Small intestine (tissue), 7 donors: ENCODE measurements around the gene ZNF644. TPM values are rescaled to one million over a fixed set of nuclear protein-coding genes. Genes with fewer than 3 reads are reported as not detected.

ENCODE experiments used
- DNase-seq, 2 donors: peaks; one replicate each; pipeline versions ENCODE4 v3.0.0 to v3.0.0-alpha.2; 2013
- FAIRE-seq: peaks from 2 replicates; lab custom pipeline; 2012; peaks lifted over from hg19 to GRCh38; lab: Jason Lieb, UNC
- H3K27ac ChIP-seq, 3 donors: one replicate each; pipeline ENCODE4 v1.5.1; 2013; ENCODE audit warnings: low read length in 2 of 3, mild to moderate bottlenecking in 2 of 3, control low read depth in 1 of 3, inconsistent platforms in 1 of 3, low read depth in 1 of 3, moderate library complexity in 1 of 3
- H3K27me3 ChIP-seq, 3 donors: one replicate each; pipeline ENCODE4 v1.6.1; 2013; ENCODE audit warnings: low read length in 3 of 3, inconsistent platforms in 1 of 3; ENCODE audit not compliant: control insufficient read depth in 3 of 3, insufficient read depth in 3 of 3
- H3K36me3 ChIP-seq, 3 donors: one replicate each; pipeline ENCODE4 v1.6.1; 2013; ENCODE audit warnings: low read length in 3 of 3, inconsistent platforms in 1 of 3, low read depth in 1 of 3, mild to moderate bottlenecking in 1 of 3, moderate library complexity in 1 of 3; ENCODE audit not compliant: control insufficient read depth in 3 of 3, insufficient read depth in 2 of 3
- H3K4me1 ChIP-seq, 3 donors: one replicate each; pipeline ENCODE4 v1.6.1; 2013; ENCODE audit warnings: low read length in 2 of 3, inconsistent platforms in 1 of 3, low read depth in 1 of 3, mild to moderate bottlenecking in 1 of 3, moderate library complexity in 1 of 3; ENCODE audit not compliant: control insufficient read depth in 3 of 3, insufficient read depth in 2 of 3
- H3K4me3 ChIP-seq, 3 donors: one replicate each; pipeline ENCODE4 v1.5.1; 2013; ENCODE audit warnings: low read length in 3 of 3, control low read depth in 1 of 3, inconsistent platforms in 1 of 3, low read depth in 1 of 3, mild to moderate bottlenecking in 1 of 3, moderate library complexity in 1 of 3
- H3K9me3 ChIP-seq, 2 donors: one replicate each; pipeline ENCODE4 v1.6.1; 2013; ENCODE audit warnings: low read depth in 1 of 2, low read length in 1 of 2; ENCODE audit not compliant: control insufficient read depth in 2 of 2, insufficient read depth in 1 of 2
- WGBS, 3 donors: extraction: QIAGEN DNeasy Blood & Tissue Kit; methylation state at CpG; one replicate each; pipeline ENCODE4 v1.1.7; 2013; 5-methylcytosine and 5-hydroxymethylcytosine counted together
- polyA plus RNA-seq, 4 donors: library from polyadenylated mRNA; stranded (reverse) in 3 of 4; unstranded in 1 of 4; fragments of 200-250 nt in 3 of 4; fragments of 120-200 nt in 1 of 4; gene quantifications; one replicate each; pipeline versions ENCODE4 v1.2.1 to v1.2.3, GENCODE V29; 2013
- donor health status: healthy with polysubstance abuse.
- donor health status: control.
- donor health status: control.
- donor health status: Bipolar disorder and iron deficiency.
- donor health status: healthy.

ZNF644 gene
- polyA plus RNA-seq, 4 donors: 14.1 to 39.3 (median 17.0) TPM

- peaks cover 0 to 4% (median 0%) of the 10 kb centered on the region in 3 donors for H3K36me3 ChIP-seq
- DNase-seq (no peak), FAIRE-seq (no peak)
- H3K27ac ChIP-seq: no peak overlapping the region
- H3K27me3 ChIP-seq: no peaks in the 10 kb centered on the region
- no peaks in the 10 kb centered on the region for H3K4me1 ChIP-seq
- WGBS, 3 donors: 85 to 98% (median 89%) methylated on average over 1 of the region's 1 CpG
- H3K4me3 ChIP-seq: no peak overlapping the region
- H3K9me3 ChIP-seq: peaks cover 0 to 4% of the 10 kb centered on the region in 2 donors
These were observed 51.6 kb downstream of the ZNF644 start for GRCh38 chr1:90970208-90970607.

- peaks cover 0 to 4% (median 0%) of the 10 kb centered on the region in 3 donors for H3K36me3 ChIP-seq
- no peak overlapping the region for H3K4me3 ChIP-seq
- no peaks in the 10 kb centered on the region for H3K27me3 ChIP-seq
- WGBS, 3 donors: 91 to 99% (median 94%) methylated on average over 3 of the region's 3 CpGs
- no peak for FAIRE-seq
- DNase-seq: no peak
- no peaks in the 10 kb centered on the region for H3K4me1 ChIP-seq
- peaks cover 0 to 4% of the 10 kb centered on the region in 2 donors for H3K9me3 ChIP-seq
- no peak overlapping the region for H3K27ac ChIP-seq
These were observed 52.6 kb downstream of the ZNF644 start for GRCh38 chr1:90969241-90969640.

- WGBS, 3 donors: 44 to 67% (median 59%) methylated on average over 1 of the region's 1 CpG
- Histone ChIP-seq H3K27me3 (no peaks in the 10 kb centered on the region), H3K9me3 (no peaks in the 10 kb centered on the region), H3K36me3 (no peaks in the 10 kb centered on the region), H3K27ac (no peak overlapping the region), H3K4me3 (no peak overlapping the region), H3K4me1 (peaks cover 0 to 2% (median 0%) of the 10 kb centered on the region in 3 donors)
- DNase-seq: peak; percentile 48 to 49
- FAIRE-seq: peak; percentile 89
These were observed 57.3 kb downstream of the ZNF644 start for GRCh38 chr1:90964444-90965035.

- Histone ChIP-seq H3K36me3 (no peaks in the 10 kb centered on the region), H3K9me3 (no peaks in the 10 kb centered on the region), H3K27me3 (no peaks in the 10 kb centered on the region), H3K4me1 (peaks cover 0 to 2% (median 0%) of the 10 kb centered on the region in 3 donors), H3K4me3 (no peak overlapping the region), H3K27ac (no peak overlapping the region)
- FAIRE-seq: no peak
- no peak for DNase-seq
- 59 to 84% (median 67%) methylated on average over 1 of the region's 1 CpG for WGBS, 3 donors
These were observed 58.2 kb downstream of the ZNF644 start for GRCh38 chr1:90963651-90964050.

- no peak overlapping the region for H3K4me3 ChIP-seq
- FAIRE-seq (no peak), DNase-seq (no peak)
- peaks cover 0 to 2% (median 0%) of the 10 kb centered on the region in 3 donors for H3K4me1 ChIP-seq
- H3K27me3 ChIP-seq: no peaks in the 10 kb centered on the region
- H3K9me3 ChIP-seq: no peaks in the 10 kb centered on the region
- H3K36me3 ChIP-seq: no peaks in the 10 kb centered on the region
- no peak overlapping the region for H3K27ac ChIP-seq
- WGBS, 3 donors: 87 to 100% (median 88%) methylated on average over 2 of the region's 2 CpGs
These were observed 58.6 kb downstream of the ZNF644 start for GRCh38 chr1:90963236-90963635.

- WGBS, 3 donors: 84 to 94% (median 91%) methylated on average over 5 of the region's 5 CpGs
- H3K4me3 ChIP-seq: no peak overlapping the region
- peaks cover 0 to 4% (median 0%) of the 10 kb centered on the region in 3 donors for H3K36me3 ChIP-seq
- peaks cover 0 to 2% (median 0%) of the 10 kb centered on the region in 3 donors for H3K4me1 ChIP-seq
- no peak overlapping the region for H3K27ac ChIP-seq
- peak in 1 of 2 donors; percentile 7 for DNase-seq
- peaks cover 0 to 11% of the 10 kb centered on the region in 2 donors for H3K9me3 ChIP-seq
- no peak for FAIRE-seq
- H3K27me3 ChIP-seq: no peaks in the 10 kb centered on the region
These were observed 62.3 kb downstream of the ZNF644 start for GRCh38 chr1:90959352-90960206.

- Histone ChIP-seq H3K27me3 (no peaks in the 10 kb centered on the region), H3K9me3 (peaks cover 0 to 11% of the 10 kb centered on the region in 2 donors), H3K4me1 (no peaks in the 10 kb centered on the region), H3K27ac (no peak overlapping the region), H3K36me3 (peaks cover 0 to 4% (median 0%) of the 10 kb centered on the region in 3 donors), H3K4me3 (no peak overlapping the region)
- FAIRE-seq (no peak), DNase-seq (no peak)
These were observed 64.3 kb downstream of the ZNF644 start for GRCh38 chr1:90957497-90957896.

GRCh38 chr1:90955769-90956168, 66.1 kb downstream of the ZNF644 start:
- 90 to 95% (median 94%) methylated on average over 1 of the region's 1 CpG for WGBS, 3 donors
- Histone ChIP-seq H3K36me3 (peaks cover 0 to 4% (median 0%) of the 10 kb centered on the region in 3 donors), H3K4me3 (no peak overlapping the region), H3K27ac (no peak overlapping the region), H3K27me3 (no peaks in the 10 kb centered on the region), H3K9me3 (peaks cover 0 to 11% of the 10 kb centered on the region in 2 donors), H3K4me1 (no peaks in the 10 kb centered on the region)
- DNase-seq (no peak), FAIRE-seq (no peak)
